GM12872 (cell line): ENCODE measurements around the gene CDKN1B.

ENCODE experiments used
- CTCF ChIP-seq: IDR thresholded peaks from 3 replicates; pipeline ENCODE4 v1.5.1; 2011; ENCODE audit warnings: low read depth, mild to moderate bottlenecking, low read length, moderate library complexity; ENCODE audit not compliant: insufficient read depth

The CDKN1B gene

GRCh38 chr12:12717586-12718380 lies 615 bp downstream of the CDKN1B start:
- no peak for TF ChIP-seq CTCF

- TF ChIP-seq CTCF = no peak
These were observed 1.2 kb downstream of the CDKN1B start for GRCh38 chr12:12718381-12718759.

GRCh38 chr12:12718853-12719252 lies 1.7 kb downstream of the CDKN1B start:
- TF ChIP-seq CTCF = no peak

- TF ChIP-seq CTCF = no peak
These were observed 2.3 kb downstream of the CDKN1B start for GRCh38 chr12:12719496-12719895.

GRCh38 chr12:12720052-12720451 lies 2.9 kb downstream of the CDKN1B start:
- no peak for TF ChIP-seq CTCF

- no peak for TF ChIP-seq CTCF
These were observed 3.5 kb downstream of the CDKN1B start for GRCh38 chr12:12720672-12721161.

GRCh38 chr12:12721176-12721751 lies 4.1 kb downstream of the CDKN1B start:
- TF ChIP-seq CTCF = no peak
